ENCODE results near the gene EPC2.
"Not testable (repeated sequence)": the region's sequence is repeated elsewhere in the genome, so short reads cannot be mapped to it uniquely, and the experiment has no call there.

EPC2 gene

DNA sequence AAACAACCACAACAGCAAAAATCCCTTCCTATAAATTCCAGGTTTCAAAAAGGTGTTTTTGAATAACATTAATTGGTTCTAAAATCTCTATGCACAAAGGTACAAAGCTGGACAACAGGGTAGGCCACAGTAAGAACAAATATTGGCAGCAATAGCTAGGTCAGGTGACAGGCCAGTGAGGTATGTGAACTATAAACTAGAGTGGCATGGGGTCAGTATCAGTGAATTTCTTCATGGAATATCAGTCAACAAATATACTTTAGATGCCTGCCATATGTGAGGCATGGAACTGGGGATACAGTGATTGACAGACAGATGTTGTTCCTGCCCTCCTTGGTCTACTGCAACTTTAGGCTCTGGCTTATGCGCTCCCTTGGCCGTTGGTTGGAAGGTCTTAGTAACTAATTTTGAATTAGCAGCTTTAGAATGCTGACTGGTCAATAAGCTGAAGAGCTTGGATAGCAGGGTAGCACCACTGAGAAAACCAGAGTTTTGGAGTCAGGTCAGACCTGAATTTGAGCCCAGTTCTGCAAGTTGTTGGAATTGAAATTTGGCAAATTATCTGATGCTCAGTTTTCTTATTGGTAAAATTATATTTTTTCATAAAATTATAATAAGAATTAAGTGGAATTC is 2.3 kb upstream of the EPC2 start:
- DNase-seq: no peak

DNA sequence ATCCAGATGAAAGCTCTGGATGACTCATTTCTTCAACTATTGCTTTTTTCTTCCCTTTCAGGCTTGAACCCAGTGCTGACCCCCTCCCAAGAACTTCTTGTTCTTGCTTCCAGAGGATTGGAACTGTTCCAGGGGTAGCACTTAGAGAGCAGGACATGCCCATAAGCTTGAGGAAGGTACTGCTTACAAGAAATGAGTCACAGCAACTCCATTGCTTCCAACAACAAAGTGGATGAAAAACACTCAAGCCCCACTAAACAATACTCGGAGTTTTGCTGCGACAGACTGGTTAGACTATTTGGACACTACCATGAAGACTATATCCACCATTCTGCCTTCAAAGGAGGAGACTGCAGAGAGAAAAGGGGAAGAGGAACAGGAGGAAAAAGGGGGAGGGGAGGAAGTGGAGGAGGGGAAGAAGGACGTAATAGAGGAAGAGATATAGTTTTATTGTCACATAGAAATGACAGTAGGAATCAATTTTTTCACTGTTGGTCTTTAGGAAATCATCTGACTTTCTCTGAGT is 1.6 kb upstream of the EPC2 start:
- DNase-seq: no peak

DNA sequence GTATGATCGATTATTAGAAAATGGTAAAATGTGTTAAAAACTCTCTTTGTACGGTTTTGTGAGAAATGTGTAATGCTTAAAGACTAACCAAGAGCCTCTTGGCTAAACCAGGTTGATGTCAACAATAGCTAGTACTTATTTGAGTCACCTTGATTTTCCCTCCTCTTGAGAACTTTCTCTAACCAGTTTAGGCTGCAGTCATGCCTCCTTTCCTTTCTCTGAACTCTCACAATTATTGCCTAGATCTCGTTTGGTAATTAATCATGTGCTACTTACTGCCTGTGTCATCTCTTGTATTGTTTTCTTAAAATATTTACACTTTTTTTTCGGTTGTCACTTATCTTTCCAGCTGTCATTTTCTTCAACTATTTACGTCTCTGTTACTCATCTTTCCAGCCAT is 1.1 kb upstream of the EPC2 start:
- peak; percentile 11 for DNase-seq

DNA sequence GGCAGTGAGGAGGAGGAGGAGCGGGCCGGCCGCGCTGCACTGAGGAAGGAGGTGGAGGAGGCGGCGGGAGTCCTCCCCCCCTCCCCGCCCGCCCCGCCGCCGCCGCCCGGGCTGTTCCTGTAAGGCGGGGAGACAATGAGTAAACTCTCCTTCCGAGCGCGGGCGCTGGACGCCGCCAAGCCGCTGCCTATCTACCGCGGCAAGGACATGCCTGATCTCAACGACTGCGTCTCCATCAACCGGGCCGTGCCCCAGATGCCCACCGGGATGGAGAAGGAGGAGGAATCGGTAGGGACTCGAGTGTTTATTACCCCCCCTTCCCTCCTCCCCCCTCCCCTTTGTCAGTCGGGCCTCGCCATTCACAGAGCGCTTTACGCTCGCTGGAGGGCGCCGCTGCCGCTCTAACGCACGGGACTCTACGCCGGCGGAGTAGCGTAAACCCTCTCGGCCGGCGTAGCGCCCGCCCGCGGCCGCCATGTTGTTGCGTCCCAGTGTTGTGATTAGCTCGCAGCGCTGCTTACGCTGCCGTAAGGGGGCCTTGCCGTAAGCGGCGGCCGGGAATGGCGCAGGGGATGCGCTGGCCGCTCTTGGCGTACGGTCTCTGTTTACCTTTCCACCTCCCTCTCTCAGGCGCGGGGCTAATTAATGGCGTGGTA is 460 bp downstream of the EPC2 start:
- peak; percentile 93 for DNase-seq

DNA sequence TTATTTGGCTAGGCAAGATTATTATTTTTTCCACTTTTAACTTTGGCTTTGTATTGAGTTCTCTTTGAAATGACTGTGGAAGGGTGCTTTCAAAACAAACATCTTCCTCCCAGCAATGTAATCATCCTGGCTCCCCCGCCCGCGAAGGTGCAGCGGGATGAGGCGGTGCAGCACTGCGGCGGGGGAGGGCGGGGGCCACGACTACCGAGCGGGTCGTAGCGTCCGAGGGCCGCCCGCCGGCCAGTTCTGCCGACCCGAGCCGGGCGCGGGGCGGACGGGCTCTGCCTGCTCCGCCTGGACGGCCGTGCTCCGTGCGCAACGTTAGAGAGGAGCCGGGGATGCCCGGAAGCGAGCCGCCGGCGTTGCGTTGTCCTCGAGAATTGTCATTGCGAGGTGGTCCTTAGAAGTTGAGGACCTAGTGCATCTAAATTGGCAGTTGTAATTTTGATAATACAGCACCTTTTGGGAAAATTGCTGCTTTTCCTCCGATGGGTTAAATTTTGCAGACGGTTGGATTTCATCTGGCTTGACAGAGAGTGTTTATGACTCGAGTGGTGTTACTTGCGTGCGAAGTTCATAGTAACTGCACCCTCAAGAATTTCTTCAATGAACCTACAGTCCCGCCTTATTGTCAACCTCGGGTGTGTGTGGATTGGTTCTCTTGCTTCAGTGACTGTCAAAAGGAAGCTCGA is 1.1 kb downstream of the EPC2 start:
- DNase-seq: peak; percentile 70

DNA sequence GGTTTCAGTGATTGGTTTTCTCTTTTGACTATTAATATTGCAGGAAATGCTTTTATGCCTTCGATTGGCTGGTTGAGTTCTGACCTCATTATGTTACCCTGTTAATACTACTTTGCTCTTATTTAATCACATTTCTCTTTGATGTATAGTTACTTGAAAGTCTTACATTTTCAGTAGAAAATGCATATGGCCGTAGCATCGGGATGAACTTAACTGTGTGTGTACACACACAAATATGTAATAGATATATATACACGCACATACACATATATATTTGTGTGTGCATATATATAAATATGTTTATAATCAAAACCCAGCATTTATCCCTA is 1.6 kb downstream of the EPC2 start:
- DNase-seq: no peak

DNA sequence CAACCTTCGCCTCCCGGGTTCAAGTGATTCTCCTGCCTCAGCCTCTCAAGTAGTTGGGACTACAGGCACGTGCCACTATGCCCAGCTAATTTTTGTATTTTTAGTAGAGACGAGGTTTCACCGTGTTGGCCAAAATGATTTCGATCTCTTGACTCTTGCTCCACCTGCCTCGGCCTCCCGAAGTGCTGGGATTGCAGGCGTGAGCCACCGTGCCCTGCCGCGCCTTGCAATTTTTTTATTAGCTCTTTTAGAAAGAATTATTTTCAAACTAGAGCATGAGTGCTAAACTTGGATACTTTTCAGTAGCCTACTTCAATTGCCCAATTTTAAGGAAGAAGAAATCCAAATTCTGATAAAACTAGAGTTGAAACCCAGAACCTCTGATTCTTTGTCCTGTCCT is 3.2 kb downstream of the EPC2 start:
- DNase-seq: not testable (repeated sequence)

DNA sequence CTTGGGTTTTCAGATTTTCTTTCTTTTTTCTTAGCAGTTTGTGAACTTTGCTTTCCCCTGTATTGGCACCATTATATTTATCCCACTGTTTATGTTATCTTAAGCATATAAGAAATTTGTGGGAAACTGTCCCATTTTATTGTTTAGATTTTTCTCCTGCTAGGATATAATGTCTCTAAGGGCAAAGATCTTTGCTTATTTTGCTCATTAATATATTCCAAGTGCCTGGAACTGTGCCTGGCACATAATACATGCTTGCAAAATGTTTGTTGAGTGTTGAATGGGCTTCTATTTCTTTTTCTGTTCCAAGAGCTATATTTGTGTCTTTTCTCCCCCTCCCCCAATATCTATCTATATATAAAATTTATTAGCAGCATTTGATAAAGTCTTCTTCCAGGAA is 5.4 kb downstream of the EPC2 start:
- DNase-seq: no peak

DNA sequence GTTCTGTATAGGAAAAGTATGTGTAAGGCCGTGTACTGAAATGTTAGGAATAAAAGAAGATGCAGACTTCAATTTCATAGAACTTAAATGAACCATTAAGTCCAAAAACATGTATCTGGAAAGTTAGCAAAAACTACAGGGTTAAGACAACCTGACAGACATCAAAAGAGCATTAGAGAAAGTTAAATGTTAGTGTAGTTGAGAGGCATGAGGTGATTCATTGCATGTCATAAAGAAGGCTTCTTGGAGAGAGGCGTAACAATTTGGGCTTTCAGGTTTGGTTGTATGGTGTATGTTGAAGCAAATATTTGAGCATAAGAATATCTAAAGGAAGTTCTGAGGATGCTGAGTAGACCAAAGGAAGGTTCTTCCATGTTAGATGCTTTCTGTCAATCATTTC is 6.3 kb downstream of the EPC2 start:
- DNase-seq: no peak

DNA sequence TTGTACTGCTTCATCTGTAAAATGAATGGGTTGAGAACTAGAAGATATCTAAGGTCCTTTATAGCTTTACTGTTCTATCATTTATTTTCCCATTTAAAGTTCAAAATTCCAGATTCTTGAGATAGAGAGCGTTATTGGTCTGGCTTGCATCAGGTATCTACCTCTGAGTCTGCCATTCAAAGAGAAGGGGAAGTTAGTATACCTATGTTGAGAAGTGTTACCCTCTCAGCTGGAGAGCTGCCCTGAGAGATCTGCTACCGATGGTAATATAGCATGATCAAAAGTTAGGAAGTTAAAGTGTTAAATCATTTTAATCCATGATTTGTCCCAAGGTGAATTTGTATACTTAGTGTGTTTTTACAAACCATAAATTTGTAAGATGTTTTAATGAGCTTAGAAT is 7.4 kb downstream of the EPC2 start:
- DNase-seq: no peak

DNA sequence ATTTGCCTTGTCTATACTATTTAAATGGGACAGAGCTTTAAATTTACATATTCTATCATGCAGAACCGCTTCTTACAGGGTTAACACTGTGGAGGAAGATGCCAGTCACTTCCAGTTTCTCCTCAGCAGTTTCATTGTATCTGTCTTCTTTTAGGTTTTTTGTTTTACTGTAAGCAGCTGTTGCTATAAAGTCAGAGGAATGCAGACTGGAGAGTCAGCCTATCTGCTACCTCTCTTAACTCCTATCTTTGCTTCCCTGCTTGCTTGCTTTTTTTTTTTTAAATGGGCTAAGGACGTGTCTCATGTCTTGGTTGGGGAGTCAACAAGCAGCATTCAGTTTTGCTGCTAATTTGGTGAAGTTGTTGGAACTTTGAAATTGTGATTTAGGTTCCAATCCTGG is 8.9 kb downstream of the EPC2 start:
- DNase-seq: no peak

DNA sequence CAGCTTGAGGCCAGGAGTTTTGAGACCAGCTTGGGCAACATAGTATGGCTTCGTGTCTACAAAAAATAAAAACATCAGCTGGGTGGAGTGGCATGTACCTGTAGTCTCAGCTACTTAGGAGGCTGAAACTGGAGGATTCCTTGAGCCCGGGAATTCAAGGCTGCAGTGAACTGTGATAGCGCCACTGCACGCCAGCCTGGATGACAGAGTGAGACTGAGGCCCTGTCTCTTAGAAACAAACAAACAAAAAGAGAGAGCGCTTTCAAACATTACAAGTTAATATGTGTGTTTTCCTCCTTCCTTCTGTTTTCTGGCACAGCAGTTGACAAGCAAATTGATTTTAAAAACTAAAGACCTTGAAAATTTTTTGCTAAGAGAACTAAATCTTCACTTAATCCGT is 9.9 kb downstream of the EPC2 start:
- DNase-seq: no peak

DNA sequence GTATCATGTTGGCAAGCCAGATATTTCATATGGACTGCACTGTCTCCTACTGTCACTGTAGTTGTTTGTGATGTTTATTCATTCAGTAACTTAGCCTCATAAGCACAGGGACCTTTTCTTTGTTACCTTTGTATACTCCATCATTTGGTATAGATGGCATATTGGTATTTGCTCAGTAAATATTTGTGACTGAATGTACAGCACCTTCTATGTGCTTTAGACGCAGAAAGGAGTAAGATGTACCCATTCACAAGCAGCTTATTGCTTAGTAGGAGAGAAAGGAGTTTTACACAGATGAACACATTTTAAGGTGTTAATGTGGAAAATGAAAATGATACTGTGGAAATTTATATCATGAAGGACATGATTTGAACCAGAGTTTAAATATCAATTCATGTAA is 12.0 kb downstream of the EPC2 start:
- no peak for DNase-seq

DNA sequence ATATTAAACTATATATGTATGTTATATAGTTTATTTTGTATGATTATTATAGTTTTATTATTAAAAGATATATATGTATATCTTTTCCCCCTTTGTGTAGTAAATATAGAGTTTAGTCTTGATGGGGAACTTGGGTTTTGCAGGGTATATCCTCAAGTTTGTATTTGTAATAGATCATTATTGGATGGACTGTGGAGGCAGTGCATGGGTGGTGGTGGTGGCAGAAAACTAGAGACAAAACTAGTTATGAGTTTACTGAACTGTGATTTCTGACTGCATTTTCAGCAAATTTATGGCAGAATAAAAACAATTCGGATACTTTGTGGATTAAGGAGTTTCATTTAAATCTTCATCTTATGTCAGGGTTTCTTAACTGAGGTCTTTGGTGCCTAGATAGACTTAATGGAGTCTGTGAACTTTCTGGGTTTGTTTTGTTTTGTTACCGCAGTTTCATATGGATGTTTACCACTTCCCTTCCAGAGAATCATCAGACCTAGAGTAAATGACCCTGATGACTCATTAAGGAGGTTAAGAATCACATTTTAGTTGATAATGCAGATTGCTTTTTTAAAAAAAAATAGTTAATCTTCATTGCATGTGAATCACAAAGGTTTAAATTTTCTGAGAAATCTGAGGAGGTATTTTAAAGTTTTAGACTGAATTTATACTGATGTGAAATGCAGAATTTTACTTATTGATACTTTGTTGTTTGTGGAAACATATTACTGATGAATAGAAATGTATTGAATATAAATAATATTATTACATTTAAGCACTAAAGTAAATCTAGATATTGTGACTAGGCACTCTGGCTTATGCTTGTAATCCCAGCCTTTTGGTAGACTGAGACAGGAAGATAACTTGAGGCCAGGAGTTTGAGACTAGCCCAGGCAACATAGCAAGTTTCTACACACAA is 14.5 kb downstream of the EPC2 start:
- DNase-seq: no peak

DNA sequence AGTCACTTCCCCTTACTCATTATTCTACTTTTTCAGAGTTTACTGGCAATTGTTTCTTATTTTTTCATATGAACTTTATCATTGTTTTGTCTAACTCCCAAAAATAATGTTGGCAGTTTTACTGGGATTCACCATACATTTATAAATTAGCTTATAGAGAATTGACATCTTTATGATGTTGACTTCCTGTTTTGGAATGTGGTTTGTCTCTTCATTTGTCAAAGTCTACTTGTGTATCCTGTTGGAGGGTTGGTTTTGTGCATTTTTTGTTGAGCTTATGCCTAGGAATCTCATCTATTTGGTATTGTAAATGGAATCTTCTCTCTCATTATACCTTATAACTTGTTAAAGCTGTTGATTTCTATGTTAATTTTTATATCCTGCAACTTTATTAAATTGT is 16.4 kb downstream of the EPC2 start:
- DNase-seq: no peak

DNA sequence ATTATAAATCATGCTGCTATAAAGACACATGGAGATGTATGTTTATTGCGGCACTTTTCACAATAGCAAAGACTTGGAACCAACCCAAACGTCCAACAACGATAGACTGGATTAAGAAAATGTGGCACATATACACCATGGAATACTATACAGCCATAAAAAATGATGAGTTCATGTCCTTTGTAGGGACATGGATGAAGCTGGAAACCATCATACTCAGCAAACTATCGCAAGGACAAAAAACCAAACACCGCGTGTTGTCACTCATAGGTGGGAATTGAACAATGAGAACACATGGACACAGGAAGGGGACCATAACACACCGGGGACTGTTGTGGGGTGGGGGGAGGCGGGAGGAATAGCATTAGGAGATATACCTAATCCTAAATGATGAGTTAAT is 17.8 kb downstream of the EPC2 start:
- DNase-seq: not testable (repeated sequence)

DNA sequence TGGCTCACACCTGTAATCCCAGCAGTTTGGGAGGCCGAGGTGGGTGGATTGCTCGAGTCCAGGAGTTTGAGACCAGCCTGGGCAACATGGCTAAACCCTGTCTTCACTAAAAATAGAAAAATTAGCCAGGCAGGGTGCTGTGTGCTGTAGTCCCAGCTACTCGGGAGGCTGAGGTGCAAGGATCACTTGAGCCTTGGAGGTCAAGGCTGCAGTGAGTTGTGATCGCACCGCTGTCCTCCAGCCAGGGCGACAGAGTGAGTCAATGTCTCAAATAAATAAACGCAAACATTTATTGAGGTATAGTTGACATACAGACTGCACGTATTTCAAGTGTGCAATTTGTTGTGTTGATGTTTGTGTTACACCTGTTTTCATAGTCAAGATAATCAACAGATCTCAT is 19.7 kb downstream of the EPC2 start:
- no peak for DNase-seq

DNA sequence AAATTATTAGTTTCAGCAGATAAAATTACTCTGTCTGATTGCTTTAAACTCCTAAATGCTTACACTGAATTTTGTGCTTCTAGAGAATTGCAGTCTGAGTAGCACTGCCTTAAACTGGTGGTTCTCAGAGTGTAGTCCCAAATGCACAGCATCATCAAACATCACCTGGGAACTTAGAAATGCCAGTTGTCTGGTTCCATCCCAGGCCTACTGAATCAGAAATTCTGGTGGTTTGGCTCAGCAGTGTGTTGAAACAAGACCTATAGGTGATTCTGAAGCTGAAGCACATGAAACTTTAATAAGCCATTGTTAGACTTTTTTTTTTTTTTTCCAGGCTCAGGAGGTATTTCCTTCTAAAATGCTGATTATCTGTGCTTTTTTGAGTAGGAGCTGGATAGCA is 22.0 kb downstream of the EPC2 start:
- no peak for DNase-seq

DNA sequence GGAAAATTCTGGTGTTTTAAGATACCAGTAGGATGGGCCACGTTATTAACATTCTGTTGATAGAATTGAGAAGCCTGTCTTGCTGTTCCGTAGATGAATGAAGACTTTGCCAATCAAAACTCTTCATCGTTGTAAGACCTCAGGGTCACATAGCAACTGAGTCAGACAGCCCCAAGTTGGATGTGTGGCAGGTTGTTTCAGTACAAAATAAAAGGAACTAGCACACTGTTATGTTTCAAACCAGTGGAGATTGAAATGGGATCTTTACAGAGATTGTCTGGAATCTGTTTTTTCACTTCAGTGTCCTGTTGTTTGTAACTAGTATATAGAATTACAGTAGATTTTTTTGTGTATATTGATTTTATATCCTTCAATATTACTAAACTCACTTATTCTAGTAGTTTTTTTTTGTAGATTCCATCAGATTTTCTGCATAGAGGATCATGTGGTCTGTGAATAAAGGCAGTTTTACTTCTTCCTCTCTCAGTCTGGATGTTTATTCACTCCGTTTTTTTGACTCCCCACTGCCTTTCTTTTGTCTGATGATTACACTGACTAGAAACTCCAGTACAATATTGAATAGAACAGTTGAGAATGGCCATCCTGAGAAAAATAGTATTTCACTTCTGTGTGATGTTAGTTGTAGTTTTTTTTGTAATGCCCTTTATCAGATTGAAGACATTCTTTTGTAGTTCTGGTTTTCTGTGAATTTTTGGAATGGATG is 22.7 kb downstream of the EPC2 start:
- DNase-seq: no peak

DNA sequence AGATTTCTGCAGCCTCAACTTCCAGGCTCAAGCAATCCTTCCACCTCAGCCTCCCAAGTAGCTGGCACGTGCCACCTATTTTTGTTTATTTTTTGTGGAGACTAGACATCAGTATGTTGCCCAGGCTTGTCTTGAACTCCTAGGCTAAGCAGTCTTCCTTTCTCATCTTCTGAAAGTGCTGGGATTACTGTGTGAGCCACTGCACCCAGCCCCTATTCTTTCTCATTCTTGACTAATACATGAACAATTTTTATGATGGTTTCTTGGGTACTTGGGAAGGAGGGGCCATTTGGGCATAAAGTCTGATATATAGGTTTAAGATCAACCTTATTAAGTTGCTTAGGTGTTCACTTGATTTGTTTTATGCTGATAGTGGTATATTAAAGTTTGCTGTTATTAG is 26.2 kb downstream of the EPC2 start:
- no peak for DNase-seq

DNA sequence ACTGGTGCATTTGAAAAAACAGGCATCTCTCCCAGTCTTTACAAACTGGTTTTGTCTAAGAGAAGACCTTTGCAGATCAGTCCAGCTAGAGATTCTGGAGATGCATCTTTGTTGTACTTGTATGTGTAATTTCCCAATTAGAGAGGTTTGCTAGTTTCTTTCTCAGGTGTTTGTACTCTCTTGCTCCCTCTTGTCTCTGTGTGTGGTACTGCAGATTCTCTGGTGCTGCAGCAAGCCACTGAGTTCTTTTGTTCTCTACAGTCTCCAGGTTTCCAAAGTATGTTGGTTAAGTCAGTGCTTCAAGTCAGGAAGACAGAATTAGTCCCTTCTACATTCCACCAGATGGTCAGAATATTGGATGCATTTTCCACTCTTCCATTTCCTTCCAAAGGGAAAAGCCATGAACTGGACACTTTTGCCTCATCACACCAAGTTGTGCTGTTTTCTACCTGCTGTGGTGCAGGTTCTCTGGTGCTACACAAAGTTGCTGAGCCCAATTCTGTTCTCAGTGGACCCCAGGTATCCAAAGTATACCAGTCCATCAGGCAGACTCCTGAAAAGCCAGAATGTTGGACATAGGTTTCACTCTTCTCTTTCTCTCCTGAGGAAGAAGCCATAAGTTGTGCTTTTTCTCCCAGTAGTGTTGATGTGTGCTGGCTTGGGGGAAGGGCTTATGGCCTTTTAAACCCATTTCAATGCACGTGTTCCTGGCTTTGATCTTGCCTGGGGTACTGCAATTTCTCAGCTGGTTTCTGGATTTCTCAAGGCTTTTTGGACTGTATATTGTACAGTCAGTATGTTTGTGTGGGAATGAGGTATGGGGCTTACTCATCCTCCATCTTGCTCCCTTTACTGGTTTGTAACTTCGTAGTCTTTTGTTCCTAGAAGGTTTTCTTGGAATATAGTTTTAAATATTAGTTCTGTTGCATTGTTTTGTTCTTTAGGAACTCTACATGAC is 29.8 kb downstream of the EPC2 start:
- DNase-seq: peak; percentile 32

Measured in stimulated activated CD4-positive, alpha-beta T cell treated with anti-CD3 and anti-CD28 coated beads, Interleukin-4, amount 100 ng/mL, for 24 hours (primary cell).